Measurements from ENCODE around the gene TMA16.
"Not testable (repeated sequence)": the region's sequence is repeated elsewhere in the genome, so short reads cannot be mapped to it uniquely, and the experiment has no call there.

Gene TMA16

DNA sequence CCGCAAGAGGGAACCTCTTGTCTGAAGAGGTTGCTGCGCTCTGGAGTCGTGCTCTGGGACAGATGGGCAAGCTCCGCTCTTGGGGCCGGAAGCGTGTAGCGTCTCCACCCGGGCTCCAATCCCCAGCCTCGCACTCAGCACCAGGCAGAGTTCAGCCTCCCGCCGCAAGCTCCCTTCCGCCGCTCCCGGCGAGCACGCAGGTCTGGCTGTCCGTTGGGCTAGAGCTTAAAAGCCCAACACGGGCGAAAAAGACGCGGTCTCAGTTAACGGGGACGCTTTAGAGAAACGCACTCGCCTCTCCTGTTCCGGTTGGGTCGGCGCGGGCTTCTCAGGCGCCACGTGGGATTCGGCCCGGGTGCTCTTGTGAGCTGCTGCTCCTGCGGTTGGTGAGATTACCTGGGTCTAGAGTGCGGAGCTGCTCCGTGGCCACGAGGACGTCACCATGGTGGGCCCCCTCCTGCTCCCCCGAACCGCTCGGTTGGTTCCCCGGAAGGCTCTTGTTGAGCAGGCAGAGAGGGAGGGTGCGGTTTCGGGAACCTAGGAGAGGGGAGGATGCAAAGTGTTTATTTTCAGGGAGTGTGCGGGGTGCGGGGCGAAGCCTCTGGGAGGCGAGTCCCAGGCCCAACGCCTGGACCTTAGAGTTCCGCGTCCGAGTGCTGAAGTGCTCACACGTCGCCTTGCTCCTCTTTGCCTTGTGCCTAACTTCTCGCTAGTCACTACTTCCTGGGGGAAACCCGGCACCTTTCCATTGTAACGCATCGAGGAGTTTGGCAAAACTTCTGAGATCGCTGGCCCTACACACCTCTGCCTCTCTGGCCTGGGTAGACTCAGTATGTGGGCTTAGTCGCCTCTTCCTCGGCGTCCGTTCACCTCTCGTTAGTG is at the start of gene TMA16:
Gene TMA16 (plus strand): TSS at position 331 of the 882 bp plus-strand sequence. CDS start 112 bp downstream, at position 443.
- DNase-seq (ENCODE audit: low read depth, low spot score) = peak; percentile 83

DNA sequence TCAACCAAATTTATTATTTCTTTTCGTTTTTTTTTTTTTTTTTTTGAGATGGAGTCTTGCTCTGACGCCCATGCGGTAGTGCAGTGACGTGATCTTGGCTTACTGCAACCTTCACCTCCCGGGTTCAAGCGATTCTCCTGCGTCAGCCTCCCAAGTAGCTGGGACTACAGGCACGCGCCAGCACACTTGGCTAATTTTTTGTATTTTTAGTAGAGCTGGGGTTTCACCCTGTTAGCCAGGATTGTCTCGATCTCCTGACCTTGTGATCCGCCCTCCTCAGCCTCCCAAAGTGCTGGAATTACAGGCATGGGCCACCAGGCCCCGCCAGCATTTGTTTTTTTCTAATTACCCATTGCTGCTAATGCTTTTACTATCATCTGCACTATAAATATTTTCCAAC is 47.5 kb upstream of the TMA16 start:
- not testable (repeated sequence) for DNase-seq (ENCODE audit: low read depth, low spot score)

DNA sequence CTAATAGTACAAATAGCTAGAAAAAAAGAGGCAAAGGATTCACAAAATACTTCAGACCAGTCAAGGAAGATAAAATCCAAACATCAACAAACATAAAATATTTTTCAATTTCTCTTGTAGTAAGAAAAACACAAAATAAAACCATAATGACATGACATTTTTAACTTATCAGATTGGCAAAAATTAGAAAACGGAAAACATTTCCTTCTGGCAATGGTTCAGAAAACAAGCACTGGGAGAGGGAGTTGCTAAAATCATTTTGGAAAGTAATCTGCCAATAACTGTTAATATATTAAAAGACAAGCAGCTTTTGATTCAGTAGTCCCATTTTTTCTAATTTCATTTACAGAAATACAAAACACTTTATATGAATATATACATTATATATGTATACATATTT is 47.0 kb upstream of the TMA16 start:
- DNase-seq (ENCODE audit: low read depth, low spot score) = no peak

DNA sequence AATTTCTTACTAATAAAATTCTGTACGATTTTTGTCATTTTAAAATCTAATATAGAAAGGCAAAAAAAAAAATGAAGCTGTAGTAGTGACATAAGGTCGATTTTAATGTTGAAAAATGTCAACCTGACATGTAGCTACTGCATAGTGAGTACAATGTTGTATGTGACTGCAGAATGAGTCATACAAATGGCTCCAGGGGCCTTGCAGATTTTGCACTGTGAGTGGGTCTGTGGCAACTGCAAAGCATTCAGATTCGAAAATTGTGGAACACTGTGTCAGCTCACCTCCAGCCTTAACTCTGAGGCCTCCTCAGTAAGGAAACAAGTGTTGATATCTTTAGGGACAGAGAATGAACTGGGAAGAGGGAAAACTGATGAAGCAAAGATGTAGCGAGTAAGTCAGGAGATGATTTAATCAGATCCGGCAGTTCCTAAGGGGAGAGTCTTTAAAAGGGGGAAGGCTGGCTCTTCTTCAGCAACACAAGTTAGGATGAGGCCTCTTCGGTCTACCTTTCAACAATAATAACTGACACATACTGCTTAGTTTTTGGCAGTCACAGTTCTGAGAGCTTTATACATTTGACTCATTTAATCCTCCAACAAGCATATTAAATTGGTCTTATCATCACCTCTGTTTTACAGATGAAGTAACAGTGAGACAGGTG is 45.8 kb upstream of the TMA16 start:
- no peak for DNase-seq (ENCODE audit: low read depth, low spot score)

DNA sequence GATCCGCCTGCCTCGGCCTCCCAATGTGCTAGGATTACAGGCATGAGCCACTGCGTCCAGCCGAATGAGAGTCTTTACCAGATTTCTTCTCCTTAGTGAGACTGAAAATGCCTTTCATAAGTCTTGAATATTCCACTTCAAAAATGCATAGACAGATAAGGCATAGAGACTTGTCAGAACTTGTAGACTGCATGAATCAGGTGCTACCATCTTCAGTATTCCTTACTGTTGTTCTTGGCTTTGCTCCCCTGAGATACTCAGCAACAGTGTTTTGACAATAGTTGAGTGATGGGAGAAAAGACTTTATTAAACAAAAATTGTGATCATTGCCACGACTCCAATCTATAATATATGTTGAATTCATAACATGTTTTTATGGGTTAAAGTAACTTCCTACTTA is 31.9 kb upstream of the TMA16 start:
- DNase-seq (ENCODE audit: low read depth, low spot score) = no peak

DNA sequence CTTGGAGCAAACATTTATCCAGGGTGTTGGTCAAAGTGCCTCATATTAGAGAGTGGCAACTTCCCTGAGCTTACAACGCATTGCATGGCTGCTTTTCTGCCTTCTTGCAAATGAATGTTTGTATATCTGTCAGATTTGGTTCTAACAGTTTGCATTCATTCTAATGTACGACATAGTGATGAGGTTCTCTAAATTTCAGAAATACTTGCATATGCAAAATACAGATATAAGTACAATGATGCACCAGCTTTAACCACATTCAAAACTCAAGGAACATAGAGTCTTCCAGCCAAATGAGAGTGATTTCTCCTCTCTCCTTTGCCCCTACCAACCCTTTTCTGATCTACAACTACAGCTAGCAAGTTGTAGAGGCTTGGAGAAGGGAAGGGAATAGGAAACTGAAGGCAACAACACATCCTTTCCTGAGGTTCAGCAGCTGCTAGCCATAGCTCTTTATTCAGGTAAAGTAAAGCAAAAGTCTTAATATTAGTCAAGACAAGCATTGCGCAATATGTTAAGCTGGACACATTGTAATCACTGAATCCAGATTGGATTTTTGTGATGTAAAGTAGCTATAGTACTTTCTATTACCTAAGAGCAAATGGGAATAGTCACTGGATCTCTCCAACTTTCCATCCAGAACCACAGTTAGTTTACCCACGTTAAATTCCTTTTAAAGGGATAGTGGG is 27.3 kb upstream of the TMA16 start:
- DNase-seq (ENCODE audit: low read depth, low spot score) = no peak

DNA sequence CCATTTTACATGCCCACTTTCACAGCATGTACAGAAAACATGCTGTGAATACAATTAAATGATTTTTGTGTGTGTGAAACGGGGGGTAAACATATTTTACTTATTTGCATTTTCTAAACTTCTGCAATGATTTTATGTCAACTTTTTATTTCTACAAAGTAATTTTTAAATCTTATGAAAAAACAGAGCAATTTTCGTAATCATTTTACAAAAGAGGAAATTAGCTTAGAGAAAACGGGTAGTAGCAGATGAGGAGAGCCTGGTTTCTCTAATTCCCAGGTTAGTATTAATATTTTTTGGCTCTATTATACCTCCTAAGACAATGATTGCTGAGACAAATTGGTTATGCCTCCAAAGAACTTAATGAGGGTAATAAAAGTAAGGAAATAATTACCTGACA is 24.1 kb upstream of the TMA16 start:
- no peak for DNase-seq (ENCODE audit: low read depth, low spot score)

DNA sequence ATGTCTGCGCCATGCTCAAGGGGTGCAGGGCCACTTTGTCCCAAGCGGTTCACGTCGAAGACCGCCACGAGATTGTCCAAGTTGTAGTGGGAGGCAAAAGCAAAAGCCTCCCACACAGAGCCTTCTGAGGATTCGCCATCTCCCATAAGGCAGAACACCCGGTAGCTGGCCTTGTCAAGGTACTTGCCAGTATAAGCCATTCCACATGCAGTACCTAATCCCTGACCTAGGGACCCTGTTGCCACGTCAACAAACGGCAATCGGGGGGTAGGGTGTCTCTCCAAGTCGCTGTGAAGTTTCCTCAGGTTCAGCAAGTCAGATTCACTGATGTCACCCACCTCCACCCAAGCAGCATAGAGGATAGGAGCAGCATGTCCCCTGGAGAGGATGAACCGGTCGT is 21.4 kb upstream of the TMA16 start:
- DNase-seq (ENCODE audit: low read depth, low spot score) = no peak

DNA sequence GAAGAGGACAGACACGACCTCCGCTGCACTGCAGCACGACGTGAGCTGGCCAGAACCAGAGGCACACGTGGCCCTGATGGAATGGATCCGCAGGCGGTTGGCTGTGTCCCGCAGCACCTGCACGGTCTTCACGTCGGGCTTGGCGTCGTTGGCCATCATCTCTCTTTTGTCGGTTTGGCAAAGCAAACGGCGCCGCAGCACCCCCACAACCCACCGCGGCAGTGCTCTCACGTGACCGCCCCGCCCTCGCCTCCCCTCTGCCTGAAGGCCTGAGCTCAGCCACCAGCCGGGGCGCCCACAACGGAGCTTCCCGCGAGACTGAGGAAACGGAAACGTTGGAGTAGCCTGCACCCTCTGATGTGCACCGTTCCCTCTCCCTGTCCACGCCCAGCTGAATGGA is 20.9 kb upstream of the TMA16 start, which contains the start of gene TKTL2:
Gene TKTL2 (minus strand): TSS at position 179 of the 400 bp plus-strand sequence. CDS start 20 bp downstream, at position 159.
- no peak for DNase-seq (ENCODE audit: low read depth, low spot score)

DNA sequence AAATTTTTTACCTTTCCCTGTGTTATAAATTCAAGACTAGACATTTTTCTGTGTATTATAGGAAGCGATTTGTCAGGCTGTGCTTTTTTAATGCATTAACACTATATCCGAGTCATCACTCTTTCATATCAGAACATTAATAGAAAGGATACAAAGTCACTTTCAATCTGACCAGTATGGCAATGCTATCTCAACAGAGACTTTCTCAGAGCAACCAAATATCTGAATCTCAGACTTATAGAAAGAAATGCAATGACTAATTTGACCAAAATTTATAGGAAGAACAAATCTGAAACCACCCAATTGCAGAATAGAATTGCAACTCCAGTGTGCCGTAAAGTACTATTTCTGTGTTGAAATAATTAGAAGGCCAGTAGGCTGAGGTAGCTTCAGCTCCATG is 20.5 kb upstream of the TMA16 start:
- DNase-seq (ENCODE audit: low read depth, low spot score) = no peak

DNA sequence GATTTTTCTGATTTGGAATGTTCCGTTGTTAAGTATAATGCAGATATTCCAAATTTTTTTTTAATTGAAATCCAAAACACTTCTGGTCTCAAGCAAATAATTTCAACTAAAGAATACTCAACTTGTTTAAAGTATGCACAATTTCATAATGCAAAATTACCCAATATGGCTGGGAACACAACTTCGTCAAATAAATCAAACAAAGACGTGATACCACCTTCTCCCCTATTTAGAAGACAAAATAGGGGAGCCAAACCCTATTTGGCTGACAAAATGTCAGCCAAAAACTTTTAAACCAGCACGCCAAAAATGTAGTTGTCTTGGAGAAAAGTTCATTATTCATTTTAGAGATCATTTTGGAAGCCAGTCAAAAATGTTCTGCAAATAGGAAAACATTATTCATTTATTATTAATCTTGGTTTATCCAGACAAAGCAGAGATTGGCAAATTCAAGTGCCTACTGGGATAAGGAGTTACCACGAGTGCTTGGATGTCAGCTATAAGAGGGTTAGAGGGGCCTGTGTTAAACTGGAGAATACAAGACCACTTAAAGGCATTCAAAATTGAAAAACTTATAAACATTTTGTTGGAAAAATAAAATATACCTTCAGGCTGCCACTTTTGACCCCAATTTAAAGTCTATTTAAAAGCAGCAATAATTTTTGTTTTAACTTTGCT is 17.6 kb upstream of the TMA16 start:
- no peak for DNase-seq (ENCODE audit: low read depth, low spot score)

DNA sequence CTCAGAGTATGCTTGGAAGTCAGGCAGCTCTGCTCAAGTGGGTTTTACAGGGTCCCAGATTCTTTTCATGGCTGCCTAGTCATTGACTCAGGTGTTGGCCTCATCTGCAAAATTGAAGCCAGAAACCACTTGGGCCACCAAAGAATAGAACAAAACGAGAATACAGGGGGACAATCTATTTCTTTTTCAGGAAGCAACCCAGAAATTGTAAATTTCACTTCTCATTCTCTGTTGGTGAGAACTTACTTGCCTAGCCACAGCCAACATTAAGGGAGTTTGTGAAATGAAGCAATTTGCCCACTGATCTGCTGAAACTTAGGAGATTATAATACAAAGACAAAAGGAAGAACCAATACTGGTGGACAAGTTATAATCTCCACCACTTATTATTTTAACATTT is 12.3 kb upstream of the TMA16 start:
- no peak for DNase-seq (ENCODE audit: low read depth, low spot score)

DNA sequence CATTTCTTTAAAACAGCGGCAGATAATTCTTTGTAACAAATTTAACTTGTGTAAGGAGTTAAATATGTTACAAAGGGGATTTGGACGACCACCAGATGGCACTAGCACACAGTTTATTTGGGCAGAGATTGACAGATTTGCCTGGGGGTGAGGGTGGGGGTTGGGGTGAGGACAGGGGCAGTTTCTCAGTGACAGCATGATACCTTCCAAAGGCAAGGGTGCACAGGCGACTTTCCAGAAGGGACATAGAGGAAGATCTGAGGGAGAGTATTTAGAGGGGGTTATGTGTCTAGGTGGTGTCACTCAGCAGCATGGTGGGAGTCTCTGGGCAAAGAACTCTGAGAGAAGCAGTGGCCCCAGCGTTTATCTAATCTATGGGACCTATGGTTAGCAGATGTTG is 9.6 kb upstream of the TMA16 start:
- DNase-seq (ENCODE audit: low read depth, low spot score) = no peak

DNA sequence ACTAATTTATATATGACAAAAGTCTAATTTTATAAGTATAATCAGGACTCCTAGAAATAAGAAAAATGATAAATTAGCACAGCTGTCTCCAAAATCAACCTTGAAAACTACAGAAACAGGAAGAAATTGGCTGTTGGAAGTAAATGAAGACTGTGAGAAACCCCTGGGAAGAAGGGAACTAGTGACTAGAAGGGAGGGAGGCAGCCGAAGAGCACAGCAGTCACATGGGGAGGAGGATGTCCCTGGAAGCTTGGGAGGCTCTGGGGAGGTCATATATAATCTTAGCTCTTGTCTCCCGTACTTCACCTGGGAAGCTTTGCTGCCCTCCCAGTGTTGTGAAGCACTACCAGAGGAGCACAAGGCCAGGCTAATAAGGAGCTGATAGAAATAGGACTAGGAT is 8.9 kb upstream of the TMA16 start:
- no peak for DNase-seq (ENCODE audit: low read depth, low spot score)

DNA sequence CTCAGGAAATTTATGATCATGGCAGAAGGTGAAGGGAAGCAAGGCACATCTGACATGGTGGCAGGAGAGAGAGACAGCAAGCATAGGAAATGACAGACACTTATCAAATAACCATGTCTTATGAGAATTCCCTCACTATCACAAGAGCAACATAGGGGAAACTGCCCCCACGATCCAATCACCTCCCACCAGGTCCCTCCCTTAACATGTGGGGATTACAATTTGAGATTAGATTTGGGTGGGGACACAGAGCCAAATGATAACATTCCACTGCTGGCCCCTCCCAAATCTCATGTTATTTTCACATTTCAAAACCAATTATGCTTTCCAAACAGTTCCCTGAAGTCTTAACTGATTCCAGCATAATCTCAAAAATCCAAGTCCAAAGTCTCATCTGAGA is 8.2 kb upstream of the TMA16 start:
- no peak for DNase-seq (ENCODE audit: low read depth, low spot score)

DNA sequence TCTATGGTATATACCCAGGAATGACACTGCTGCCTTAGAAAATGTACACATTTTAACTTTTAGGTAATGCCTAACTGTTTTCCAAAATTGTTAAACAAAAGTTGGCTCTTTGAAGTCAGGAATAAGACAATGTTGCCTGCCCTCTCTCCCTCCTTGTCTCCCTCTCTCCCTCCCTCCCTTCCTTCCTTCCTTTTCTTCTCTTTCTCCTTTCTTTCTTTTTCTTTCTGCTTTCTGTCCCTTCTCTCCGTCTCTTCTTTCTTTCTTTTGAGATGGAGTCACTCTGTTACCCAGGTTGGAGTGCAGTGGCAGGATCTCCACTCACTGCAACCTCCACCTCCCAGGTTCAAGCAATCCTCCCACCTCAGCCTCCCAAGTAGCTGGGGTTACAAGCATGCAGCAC is 4.6 kb upstream of the TMA16 start:
- no peak for DNase-seq (ENCODE audit: low read depth, low spot score)

DNA sequence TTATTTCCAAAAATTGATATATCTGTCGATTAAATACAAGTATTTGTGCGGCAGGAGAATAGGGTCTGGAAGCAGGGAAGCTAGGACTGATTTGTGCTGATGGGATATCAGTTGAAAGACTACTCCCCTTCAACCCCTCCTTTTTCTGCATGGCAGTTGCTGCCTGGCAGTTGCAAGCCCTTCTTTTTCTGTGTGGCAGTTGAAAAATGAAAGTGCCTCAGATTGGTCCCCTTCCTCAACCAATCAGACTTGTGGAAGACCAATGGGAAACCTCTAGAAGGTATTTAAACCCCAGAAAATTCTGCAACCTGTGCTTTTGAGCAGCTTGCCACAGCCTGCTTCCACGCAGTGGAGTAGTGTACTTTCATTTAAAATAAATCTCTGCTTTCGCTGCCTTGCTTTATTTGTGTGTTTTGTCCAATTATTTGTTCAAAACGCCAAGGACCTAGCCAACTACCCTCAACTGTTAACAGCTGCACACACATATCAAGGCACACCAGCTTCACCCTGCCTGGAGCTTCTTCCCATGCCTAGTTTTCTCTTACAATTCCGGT is 1.5 kb upstream of the TMA16 start:
- no peak for DNase-seq (ENCODE audit: low read depth, low spot score)

DNA sequence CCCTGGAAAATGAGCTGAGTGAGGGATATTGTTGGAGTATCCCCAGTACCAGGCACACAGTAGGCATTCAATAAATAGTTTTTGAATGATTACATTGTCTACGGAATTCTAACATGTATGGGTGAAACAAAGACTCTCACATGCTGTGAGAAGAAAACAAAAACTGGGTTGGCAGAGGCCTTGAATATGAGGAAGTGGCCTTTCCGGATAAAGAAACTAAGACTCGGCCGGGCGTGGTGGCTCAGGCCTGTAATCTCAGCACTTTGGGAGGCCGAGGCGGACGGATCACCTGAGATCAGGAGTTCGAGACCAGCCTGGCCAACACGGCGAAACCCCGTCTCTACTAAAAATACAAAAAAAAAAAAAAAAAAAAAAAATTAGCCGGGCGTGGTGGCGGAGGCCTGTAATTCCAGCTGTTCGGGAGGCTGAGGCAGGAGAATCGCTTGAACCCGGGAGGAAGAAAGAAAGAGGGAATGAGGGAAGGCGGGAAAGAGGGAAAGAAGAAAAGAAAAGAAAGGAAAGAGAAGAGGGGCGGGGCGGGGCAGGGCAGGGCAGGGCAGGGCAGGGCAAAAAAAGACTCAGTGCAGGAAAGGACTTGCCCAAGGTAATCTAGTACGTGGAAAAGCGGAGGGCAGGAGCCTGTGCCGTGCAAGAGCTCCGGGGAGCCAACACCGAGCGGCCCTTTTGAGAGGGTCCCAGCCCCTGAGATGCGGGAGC is 689 bp upstream of the TMA16 start:
- no peak for DNase-seq (ENCODE audit: low read depth, low spot score)

DNA sequence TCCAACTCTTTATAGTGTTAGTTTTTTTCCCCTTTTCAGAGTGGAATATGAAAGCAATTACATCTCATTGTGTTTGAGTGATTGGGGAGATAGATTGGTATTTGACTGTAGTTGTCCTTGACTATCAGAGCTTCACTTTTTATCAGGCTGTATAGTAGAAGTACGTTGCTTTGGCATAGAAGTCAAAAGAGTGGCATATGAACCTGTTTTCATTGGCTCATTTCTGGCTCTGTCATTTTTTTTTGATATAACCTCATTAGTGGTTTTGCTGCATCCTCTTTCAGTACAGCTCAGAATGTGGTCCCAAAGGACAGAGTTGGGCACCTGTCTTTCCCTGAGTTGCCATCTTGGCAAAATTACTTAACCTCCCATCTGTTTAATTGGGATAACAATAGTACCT is 1.4 kb downstream of the TMA16 start:
- no peak for DNase-seq (ENCODE audit: low read depth, low spot score)

DNA sequence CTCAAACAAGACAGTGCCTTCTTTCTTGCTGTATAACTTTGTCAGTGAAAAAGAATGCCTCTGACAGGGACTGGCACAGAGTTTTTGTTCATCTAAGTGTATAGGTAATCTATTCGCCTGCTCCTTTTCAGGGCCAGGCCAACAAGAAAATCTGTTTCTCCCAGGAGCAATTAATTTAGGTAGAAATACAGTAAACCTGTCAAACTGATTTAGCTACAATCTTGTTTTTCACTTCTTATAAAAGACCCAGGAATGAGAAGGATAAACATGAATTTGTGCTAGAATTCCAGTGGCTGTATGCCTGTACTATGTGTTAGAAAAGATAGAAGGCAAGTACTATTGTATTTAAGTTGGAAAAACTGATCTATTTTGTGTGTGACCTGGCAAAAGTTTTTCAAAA is 6.1 kb downstream of the TMA16 start:
- no peak for DNase-seq (ENCODE audit: low read depth, low spot score)

DNA sequence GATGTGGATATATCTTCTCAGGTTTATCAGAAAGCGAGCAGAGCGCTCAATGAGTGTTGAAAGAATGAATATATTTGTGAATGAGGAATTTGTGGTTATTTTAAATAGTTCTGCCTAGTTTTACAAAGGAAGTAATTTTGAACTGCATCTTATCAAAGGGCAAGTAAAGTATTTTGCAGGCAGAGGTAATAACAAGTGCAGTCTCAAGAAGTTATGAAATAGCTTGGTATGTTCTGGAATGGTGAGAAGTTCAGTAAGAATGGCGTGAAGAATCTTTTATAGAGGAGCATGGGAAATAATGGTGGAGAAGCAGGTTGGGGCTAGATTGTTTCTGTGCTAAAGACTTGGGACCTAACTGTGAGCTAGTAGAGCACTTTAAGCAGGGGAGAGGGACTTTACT is 10.9 kb downstream of the TMA16 start:
- no peak for DNase-seq (ENCODE audit: low read depth, low spot score)
